HG03575 (cell line): ENCODE measurements around the gene SAV1.
"Not testable (repeated sequence)": the region's sequence is repeated elsewhere in the genome, so short reads cannot be mapped to it uniquely, and the experiment has no call there.

Experiments
- ATAC-seq: cut with Tn5 transposase; IDR thresholded peaks from one replicate; pipeline ENCODE4 v1.9.1; 2021; ENCODE audit not compliant: unreplicated experiment, insufficient number of reproducible peaks, low FRiP score; ENCODE audit errors: extremely low read depth

The SAV1 gene

DNA sequence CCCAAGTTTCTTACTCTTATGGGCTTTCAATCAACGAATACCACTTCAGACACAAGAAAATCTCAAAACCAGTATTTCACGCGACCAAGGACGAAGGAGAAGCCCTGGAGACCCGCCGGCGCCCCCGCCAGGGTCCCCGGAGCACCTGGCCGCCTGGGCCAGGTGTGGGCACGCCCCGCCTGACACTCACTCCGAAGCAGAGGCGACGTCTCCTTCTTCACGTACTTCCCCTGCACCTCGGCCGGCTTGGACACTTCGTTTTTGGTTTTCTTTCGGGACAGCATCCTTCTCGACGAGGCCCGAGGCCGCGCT is 466 bp downstream of the SAV1 start:
- ATAC-seq, result no peak

DNA sequence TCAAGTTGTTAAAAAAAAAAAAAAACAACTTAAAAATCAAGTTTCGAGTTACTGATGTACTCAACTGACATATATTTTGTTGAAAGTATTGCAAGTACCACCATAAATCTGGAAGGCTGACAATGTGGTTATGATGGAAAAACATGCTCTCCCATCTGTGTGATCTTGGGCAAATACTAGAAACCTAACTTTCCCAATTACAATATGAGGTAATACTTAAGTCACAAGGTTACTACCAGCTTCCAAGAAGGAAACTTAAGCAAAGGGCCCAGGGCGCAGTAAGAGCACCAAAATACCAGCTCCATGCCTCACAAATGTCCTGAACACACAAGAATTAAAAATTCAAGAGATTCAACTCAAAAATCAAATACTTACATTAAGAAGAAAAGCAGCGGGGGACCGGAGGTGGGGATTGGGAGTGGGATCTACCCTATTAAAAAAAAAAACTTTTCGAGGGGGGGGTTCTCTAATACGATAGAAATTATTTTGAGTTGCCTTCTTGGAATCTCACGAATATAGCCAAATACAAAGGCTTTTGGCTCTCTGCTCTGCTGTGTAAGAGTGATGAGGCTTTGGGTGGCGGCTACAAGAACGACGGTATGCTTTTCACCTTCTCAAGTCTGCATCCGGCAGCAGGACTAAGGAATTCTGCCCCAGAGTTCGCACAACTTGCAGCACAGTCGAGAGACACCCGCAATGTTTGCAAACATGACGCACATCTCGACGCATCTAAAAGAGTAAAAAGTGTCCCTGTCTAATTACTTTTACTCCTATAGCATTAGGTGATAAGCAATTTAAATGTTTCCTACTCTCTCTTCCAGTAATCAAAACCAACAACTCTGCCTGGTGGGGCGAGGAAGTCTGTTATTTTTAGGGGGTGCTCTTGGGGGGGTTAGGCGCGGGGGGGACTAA is 1.1 kb downstream of the SAV1 start:
- no peak for ATAC-seq

GRCh38 chr14:50665300-50665699 is 2.8 kb downstream of the SAV1 start:
- ATAC-seq, result not testable (repeated sequence)

- ATAC-seq, result not testable (repeated sequence)
These were observed 3.5 kb downstream of the SAV1 start for GRCh38 chr14:50664579-50664978.

GRCh38 chr14:50659327-50659974 is 8.7 kb downstream of the SAV1 start:
- no peak for ATAC-seq

- no peak for ATAC-seq
These were observed 9.9 kb downstream of the SAV1 start for GRCh38 chr14:50658203-50658602.

DNA sequence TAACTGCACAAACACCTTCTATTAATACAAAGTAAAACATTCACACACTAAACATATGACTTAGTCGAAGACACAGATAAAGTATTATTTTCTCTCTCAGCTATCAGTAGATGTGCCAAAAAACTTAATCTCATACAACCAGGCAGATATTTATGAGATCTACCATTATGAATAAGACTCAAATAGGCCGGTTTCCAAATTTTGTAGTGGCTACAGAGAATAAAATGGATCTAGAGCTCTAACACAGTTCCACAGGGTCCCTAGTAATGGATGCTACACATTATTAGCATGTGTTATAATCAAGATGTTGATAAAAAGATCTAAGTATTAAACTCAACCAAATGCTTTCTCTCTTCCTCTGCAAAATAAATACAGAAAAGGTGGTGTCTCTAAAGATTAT is 10.4 kb downstream of the SAV1 start:
- no peak for ATAC-seq

- ATAC-seq, result no peak
These were observed 11.3 kb downstream of the SAV1 start for GRCh38 chr14:50656776-50657175.

- ATAC-seq, result no peak
These were observed 18.4 kb downstream of the SAV1 start for GRCh38 chr14:50649691-50650090.

- ATAC-seq, result no peak
These were observed 20.4 kb downstream of the SAV1 start for GRCh38 chr14:50647753-50648152.

- ATAC-seq, result peak; percentile 77
These were observed 20.8 kb downstream of the SAV1 start for GRCh38 chr14:50647282-50647681.

- no peak for ATAC-seq
These were observed 33.0 kb downstream of the SAV1 start for GRCh38 chr14:50635141-50635540.

- ATAC-seq, result no peak
These were observed 34.2 kb downstream of the SAV1 start for GRCh38 chr14:50633954-50634353.

GRCh38 chr14:50631408-50631821 is 36.7 kb downstream of the SAV1 start:
- no peak for ATAC-seq

DNA sequence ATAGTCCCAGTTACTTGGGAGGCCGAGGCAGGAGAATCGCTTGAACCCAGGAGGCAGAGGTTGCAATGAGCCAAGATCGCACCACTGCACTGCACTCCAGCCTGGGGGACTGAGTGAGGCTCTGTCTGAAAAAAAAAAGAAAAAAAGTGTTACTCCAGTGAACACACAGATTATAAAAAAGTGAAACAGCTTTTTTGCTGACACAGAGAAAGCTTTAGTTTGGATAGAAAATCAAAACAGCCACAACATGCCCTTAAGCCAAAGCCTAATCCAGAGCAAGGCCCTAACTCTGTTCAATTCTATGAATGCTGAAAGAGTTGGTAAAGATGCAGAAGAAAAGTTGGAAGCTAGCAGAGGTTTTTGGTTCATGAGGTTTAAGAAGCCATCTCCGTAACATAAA is 43.2 kb downstream of the SAV1 start:
- ATAC-seq, result not testable (repeated sequence)

DNA sequence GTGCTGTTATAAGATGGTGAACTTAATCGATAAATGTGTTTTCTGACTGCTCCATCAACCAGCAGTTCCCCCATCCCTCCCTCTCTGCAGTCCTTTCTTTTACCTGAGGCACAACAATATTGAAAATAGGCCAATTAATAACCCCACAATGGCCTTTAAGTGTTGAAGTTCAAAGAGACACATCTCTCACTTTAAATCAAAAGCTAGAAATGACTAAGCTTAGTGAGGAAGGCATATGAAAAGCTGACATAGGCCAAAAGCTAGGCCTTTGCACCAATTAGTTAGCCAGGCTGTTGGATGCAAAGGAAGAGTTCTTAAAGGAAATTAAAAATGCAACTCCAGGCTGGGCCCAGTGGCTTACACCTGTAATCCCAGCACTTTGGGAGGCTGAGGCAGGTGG is 43.7 kb downstream of the SAV1 start:
- no peak for ATAC-seq

- ATAC-seq, result no peak
These were observed 45.1 kb downstream of the SAV1 start for GRCh38 chr14:50622978-50623377.

GRCh38 chr14:50620341-50620740 is 47.8 kb downstream of the SAV1 start:
- ATAC-seq, result no peak

GRCh38 chr14:50619569-50620141 is 48.5 kb downstream of the SAV1 start:
- ATAC-seq, result no peak

DNA sequence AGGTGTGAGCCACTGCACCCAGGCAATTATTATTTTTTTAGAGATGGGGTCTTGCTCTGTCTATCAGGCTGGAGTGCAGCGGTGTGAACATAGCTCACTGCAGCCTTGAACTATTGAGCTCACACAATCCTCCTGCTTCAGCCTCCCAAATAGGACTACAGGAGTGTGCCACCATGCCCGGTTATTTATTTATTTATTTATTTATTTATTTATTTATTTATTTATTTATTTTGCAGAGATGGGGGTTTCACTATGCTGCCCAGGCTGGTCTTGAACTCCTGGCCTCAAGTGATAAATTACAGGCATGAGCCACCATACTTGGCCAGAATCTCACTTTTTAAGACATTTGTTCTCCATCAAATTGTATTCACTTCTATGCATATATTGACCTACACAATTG is 51.8 kb downstream of the SAV1 start:
- ATAC-seq, result no peak
